ENCODE data around the gene DLGAP4. TPM values are rescaled to one million over a fixed set of nuclear protein-coding genes. Genes with fewer than 3 reads are reported as not detected.

The DLGAP4 gene
- total and polyA plus RNA-seq, 9 donors = 18.2 to 75.9 (median 53.1) TPM

DNA sequence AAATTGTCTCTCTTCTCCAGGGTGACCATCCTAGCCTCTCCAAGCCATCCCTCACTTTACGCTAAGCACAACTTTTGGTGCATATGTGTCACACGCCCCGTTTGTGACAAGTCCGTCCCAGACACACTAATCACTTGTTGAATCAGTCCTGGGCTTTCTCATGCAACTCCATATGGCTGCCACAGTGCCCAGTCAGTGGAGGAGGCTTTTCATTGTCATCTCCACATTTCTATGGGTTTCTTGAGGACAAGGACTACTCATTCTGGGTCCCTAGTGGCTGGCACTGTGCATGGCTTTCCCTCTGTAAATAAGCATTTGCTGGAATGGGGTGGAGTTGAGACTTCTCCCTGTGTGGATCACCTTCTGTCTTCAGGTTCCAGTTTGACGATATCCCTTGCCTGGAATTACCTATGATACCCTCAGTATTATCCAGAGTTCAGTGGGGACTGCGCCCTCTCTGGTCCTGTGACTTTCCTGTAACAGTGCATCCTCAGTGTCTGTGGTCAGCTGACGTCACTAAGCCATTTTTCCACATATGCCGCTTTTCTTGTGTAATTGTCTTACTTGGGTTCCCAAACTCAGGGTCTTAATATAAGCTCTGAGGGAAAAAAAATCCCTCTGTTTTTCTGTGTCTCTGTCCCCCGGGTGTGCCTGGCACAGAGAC lies 175.4 kb downstream of the DLGAP4 start:
- no peaks in the 10 kb centered on the region for H3K9me3 ChIP-seq
- 85 to 88% (median 87%) methylated on average over 9 of the region's 9 CpGs for WGBS, 3 donors
- TF ChIP-seq, protein P1, sequence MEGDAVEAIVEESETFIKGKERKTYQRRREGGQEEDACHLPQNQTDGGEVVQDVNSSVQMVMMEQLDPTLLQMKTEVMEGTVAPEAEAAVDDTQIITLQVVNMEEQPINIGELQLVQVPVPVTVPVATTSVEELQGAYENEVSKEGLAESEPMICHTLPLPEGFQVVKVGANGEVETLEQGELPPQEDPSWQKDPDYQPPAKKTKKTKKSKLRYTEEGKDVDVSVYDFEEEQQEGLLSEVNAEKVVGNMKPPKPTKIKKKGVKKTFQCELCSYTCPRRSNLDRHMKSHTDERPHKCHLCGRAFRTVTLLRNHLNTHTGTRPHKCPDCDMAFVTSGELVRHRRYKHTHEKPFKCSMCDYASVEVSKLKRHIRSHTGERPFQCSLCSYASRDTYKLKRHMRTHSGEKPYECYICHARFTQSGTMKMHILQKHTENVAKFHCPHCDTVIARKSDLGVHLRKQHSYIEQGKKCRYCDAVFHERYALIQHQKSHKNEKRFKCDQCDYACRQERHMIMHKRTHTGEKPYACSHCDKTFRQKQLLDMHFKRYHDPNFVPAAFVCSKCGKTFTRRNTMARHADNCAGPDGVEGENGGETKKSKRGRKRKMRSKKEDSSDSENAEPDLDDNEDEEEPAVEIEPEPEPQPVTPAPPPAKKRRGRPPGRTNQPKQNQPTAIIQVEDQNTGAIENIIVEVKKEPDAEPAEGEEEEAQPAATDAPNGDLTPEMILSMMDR (IDR thresholded peaks at IDR 0.05) = no peak
- TF ChIP-seq POLR2A (IDR thresholded peaks at IDR 0.05) (no peak), EP300 (IDR thresholded peaks at IDR 0.05) (no peak)
- DNase-seq = no peak
- H3K4me3 ChIP-seq = no peak overlapping the region
- intact Hi-C loops (cut with DNase I) = no loop called here
- H3K27ac ChIP-seq = no peak overlapping the region
- no peaks in the 10 kb centered on the region for H3K36me3 ChIP-seq
- peaks cover 16% of the 10 kb centered on the region for H3K4me1 ChIP-seq (ENCODE audit: insufficient read depth)
- no peaks in the 10 kb centered on the region for H3K27me3 ChIP-seq

DNA sequence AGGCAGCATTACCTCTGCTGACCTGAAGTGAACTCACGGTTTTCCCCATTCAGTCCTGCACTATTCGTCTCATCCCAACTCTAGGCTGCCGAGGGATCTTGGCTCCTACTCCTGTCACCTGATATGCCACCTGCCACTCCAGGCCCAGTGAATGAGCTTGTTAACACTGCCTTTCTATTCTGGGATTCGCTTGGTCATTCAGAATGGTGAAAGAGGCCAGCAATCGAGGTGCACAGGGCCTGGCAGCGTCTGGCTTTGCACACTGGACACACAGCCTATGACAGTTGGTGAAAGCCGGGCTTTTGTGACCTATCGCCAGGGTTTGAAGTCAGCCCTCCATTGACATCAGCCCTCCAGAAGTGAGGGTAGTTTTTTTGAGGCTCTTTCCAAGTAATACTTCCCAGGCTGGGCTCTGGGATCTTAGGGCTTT lies 175.9 kb downstream of the DLGAP4 start:
- TF ChIP-seq POLR2A (IDR thresholded peaks at IDR 0.05) = no peak
- no peak for TF ChIP-seq EP300 (IDR thresholded peaks at IDR 0.05)
- H3K9me3 ChIP-seq = no peaks in the 10 kb centered on the region
- no peak for DNase-seq
- no peak overlapping the region for H3K4me3 ChIP-seq
- H3K27me3 ChIP-seq = no peaks in the 10 kb centered on the region
- H3K4me1 ChIP-seq (ENCODE audit: insufficient read depth) = peaks cover 16% of the 10 kb centered on the region
- intact Hi-C loops (cut with DNase I) = no loop called here
- no peaks in the 10 kb centered on the region for H3K36me3 ChIP-seq
- no peak overlapping the region for H3K27ac ChIP-seq
- WGBS, 3 donors = 66 to 74% (median 72%) methylated on average over 6 to 8 of the region's 8 CpGs

DNA sequence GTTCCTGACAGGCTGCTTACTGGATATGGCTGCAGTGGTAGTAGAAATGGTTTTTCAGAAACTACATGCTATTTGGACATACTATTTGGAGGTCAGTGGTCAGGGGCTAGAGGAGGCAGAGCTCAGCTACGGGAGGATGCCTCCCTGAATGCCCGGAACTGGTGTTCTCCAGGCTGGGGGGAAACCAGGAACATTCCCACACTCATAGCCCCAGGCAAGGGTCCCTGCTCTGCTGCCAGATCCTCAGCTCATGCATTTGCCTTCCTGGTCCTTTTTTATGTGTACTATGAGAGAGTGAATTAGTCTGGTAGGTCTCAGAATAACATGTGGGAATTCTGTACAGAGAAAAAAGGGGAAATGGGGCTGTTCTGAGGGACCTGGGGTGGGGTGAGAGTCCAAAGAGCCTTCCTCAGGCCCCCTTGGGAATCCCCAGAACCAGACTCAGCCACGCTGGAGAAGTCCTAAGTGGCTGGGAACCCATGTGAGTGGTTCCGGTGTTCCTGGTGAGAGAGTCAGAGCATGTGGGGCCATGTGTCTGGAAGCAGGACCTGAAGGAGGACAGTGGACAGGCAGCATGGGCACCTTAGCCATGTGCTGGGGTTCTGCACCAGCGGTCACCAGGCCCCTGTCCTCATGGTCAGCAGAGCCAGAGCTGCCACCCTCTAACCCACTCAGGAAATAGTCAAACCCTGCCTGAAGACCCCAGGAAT lies 177.2 kb downstream of the DLGAP4 start:
- peaks cover 16% of the 10 kb centered on the region for H3K4me1 ChIP-seq (ENCODE audit: insufficient read depth)
- intact Hi-C loops (cut with DNase I) = no loop called here
- no peaks in the 10 kb centered on the region for H3K9me3 ChIP-seq
- 72 to 84% (median 83%) methylated on average over 5 of the region's 5 CpGs for WGBS, 3 donors
- DNase-seq = no peak
- no peak overlapping the region for H3K4me3 ChIP-seq
- no peaks in the 10 kb centered on the region for H3K36me3 ChIP-seq
- no peaks in the 10 kb centered on the region for H3K27me3 ChIP-seq
- H3K27ac ChIP-seq = no peak overlapping the region
- no peak for TF ChIP-seq EP300 (IDR thresholded peaks at IDR 0.05)

DNA sequence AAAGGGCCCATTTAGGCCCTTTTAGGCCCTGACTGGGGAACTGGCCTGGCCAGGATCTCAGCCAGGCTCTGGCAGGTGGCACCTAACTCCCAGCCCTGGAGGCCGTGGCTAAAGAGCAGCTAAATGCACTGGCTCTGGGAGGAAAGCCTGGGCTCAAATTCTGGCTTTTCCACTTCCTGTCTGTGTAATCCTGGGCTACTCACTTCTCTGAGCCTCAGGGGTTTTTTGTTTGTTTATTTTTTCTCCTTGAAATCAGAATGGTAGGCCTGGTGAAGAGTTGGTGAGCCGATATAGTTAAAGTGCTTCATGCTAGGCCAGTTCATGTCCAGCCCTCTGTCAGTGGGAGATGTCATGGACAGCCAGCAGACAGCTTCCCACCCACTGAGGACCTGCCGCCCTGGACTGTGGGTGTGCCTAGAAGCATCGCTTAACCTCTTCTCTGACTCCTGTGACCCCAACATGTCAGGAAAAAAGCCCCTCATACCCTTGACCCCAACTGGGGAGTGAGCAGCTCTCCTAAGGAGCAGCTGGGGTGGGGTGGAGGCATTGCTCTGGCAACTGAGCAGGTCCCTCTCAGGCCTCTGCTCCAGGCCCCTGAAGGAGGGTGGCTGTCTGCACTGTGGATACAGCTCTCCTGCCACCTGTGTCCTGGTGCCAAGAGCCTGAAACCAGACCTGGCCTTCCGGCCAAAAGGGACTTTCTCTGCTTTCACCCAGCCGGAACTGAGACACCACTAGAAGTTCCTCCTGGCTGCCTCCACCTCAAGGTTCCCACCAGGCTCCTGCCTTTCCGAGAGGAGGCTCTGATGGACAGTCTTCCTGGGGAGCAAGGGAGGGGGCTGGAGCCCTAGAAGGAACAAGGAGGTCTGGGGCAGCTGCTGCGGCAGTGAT lies 178.0 kb downstream of the DLGAP4 start:
- 61 to 67% (median 67%) methylated on average over 8 of the region's 8 CpGs for WGBS, 3 donors
- Histone ChIP-seq H3K4me3 (no peak overlapping the region), H3K27ac (no peak overlapping the region)

DNA sequence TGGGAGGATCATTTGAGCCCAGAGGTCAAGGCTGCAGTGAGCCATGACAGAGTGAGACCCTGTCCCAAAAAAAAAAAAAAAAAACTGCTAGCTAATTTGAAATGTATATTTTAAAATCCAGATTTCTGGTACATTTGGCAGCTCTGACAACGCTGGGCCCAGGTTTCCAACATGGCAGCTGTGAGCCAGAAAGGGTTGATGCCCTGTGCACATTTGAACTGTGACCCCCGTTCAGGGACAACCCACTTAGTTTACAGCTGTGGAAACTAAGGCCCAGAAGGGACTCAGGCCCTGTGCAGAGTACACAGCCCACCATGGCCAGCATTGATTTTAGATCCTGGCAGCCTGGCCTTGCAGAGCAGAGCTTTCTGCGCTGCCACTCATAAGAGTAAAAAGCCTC lies 179.1 kb downstream of the DLGAP4 start:
- no peak for TF ChIP-seq POLR2A (IDR thresholded peaks at IDR 0.05)
- TF ChIP-seq EP300 (IDR thresholded peaks at IDR 0.05) = no peak
- TF ChIP-seq, protein P1 (IDR thresholded peaks at IDR 0.05) = no peak
- Histone ChIP-seq H3K4me1 (ENCODE audit: insufficient read depth) (peaks cover 14% of the 10 kb centered on the region), H3K9me3 (no peaks in the 10 kb centered on the region), H3K27ac (no peak overlapping the region), H3K36me3 (no peaks in the 10 kb centered on the region), H3K4me3 (no peak overlapping the region), H3K27me3 (no peaks in the 10 kb centered on the region)
- WGBS, 3 donors = 90 to 94% (median 90%) methylated on average over 3 of the region's 3 CpGs
- intact Hi-C loops (cut with DNase I) = no loop called here
- no peak for DNase-seq

More for the DNA sequence above, 178.0 kb downstream of the DLGAP4 start:
- no peaks in the 10 kb centered on the region for H3K36me3 ChIP-seq
- DNase-seq = no peak
- no peaks in the 10 kb centered on the region for H3K9me3 ChIP-seq
- intact Hi-C loops (cut with DNase I) = no loop called here
- peaks cover 13% of the 10 kb centered on the region for H3K4me1 ChIP-seq (ENCODE audit: insufficient read depth)
- TF ChIP-seq, protein P1 (IDR thresholded peaks at IDR 0.05) = no peak
- no peak for TF ChIP-seq EP300 (IDR thresholded peaks at IDR 0.05)
- TF ChIP-seq POLR2A (IDR thresholded peaks at IDR 0.05) = no peak
- H3K27me3 ChIP-seq = no peaks in the 10 kb centered on the region

All from ovary (tissue), 9 donors.